NCI-H226 (cell line): ENCODE data around the gene OR1N1.
"Not testable (repeated sequence)": the region's sequence is repeated elsewhere in the genome, so short reads cannot be mapped to it uniquely, and the experiment has no call there.

Source experiments
- DNase-seq: peaks from one replicate; pipeline ENCODE4 v3.0.0-alpha.2; 2015

Gene OR1N1

GRCh38 chr9:122527193-122527592 lies at the start of gene OR1N1:
Gene OR1N1, minus strand, starts transcription at chr9:122527293. Its CDS starts 0 bp downstream, at chr9:122527293.
- no peak for DNase-seq

GRCh38 chr9:122572456-122572855 lies 45.4 kb upstream of the OR1N1 start:
- no peak for DNase-seq

- no peak for DNase-seq
Observed at GRCh38 chr9:122567901-122568300, 40.8 kb upstream of the OR1N1 start.

GRCh38 chr9:122562134-122562760 lies 35.2 kb upstream of the OR1N1 start:
- DNase-seq = no peak

GRCh38 chr9:122561446-122561845 lies 34.4 kb upstream of the OR1N1 start:
- no peak for DNase-seq

- DNase-seq = no peak
Observed at GRCh38 chr9:122552812-122553211, 25.7 kb upstream of the OR1N1 start, which contains the start of gene OR1N2. Gene OR1N2, plus strand, starts transcription at chr9:122553112. Its CDS starts 100 bp downstream, at chr9:122553212.

GRCh38 chr9:122551371-122551770 lies 24.3 kb upstream of the OR1N1 start:
- no peak for DNase-seq

GRCh38 chr9:122546196-122546595 lies 19.1 kb upstream of the OR1N1 start:
- DNase-seq = no peak

GRCh38 chr9:122538757-122539156 lies 11.7 kb upstream of the OR1N1 start:
- DNase-seq = no peak

GRCh38 chr9:122537066-122537465 lies 10.0 kb upstream of the OR1N1 start:
- DNase-seq = not testable (repeated sequence)

GRCh38 chr9:122536134-122536533 lies 9.0 kb upstream of the OR1N1 start:
- no peak for DNase-seq

GRCh38 chr9:122531157-122531556 lies 4.1 kb upstream of the OR1N1 start:
- DNase-seq = not testable (repeated sequence)

GRCh38 chr9:122526602-122527001 lies 491 bp downstream of the OR1N1 start:
- no peak for DNase-seq

GRCh38 chr9:122519376-122519775 lies 7.7 kb downstream of the OR1N1 start:
- no peak for DNase-seq

- no peak for DNase-seq
Observed at GRCh38 chr9:122518841-122519240, 8.3 kb downstream of the OR1N1 start, which contains the start of gene OR1J4. Gene OR1J4, plus strand, starts transcription at chr9:122519141. Its CDS starts 0 bp downstream, at chr9:122519141.

- no peak for DNase-seq
Observed at GRCh38 chr9:122518226-122518625, 8.9 kb downstream of the OR1N1 start.

GRCh38 chr9:122510502-122510901 lies 16.6 kb downstream of the OR1N1 start, which contains the start of gene OR1J2:
Gene OR1J2, plus strand, starts transcription at chr9:122510802. Its CDS starts 0 bp downstream, at chr9:122510802.
- DNase-seq = no peak

- no peak for DNase-seq
Observed at GRCh38 chr9:122506964-122507363, 20.1 kb downstream of the OR1N1 start.

- DNase-seq = peak; percentile 58
Observed at GRCh38 chr9:122498883-122499288, 28.2 kb downstream of the OR1N1 start.

- DNase-seq = no peak
Observed at GRCh38 chr9:122479062-122479461, 48.0 kb downstream of the OR1N1 start.

- DNase-seq = no peak
Observed at GRCh38 chr9:122477826-122478225, 49.3 kb downstream of the OR1N1 start, which contains the start of gene OR1J1. Gene OR1J1, minus strand, starts transcription at chr9:122477926. Its CDS starts 0 bp downstream, at chr9:122477926.

GRCh38 chr9:122477346-122477745 lies 49.7 kb downstream of the OR1N1 start:
- no peak for DNase-seq
